DOHH2 (cell line): ENCODE measurements around the gene MTCL1.

Source experiments
- H3F3A ChIP-seq: fragments of 200-600 bp; sonication (generic), shearing (Covaris generic); 2 replicates; pipeline ENCODE4 v1.6.0; 2016; ENCODE audit warnings: antibody characterized with exemption, mild to moderate bottlenecking; ENCODE audit not compliant: control insufficient read depth, insufficient read depth
- H3K27ac ChIP-seq: fragments of 200-600 bp; sonication (generic); 2 replicates; pipeline ENCODE4 v1.5.1; 2014; ENCODE audit warnings: low read depth, mild to moderate bottlenecking, low read length, moderate library complexity
- H3K27me3 ChIP-seq: fragments of 200-600 bp; sonication (generic); 2 replicates; pipeline ENCODE4 v1.6.1; 2014; ENCODE audit warnings: mild to moderate bottlenecking, low read length, mixed read lengths; ENCODE audit not compliant: control insufficient read depth
- H3K36me3 ChIP-seq: fragments of 200-600 bp; sonication (generic); 2 replicates; pipeline ENCODE4 v1.6.1; 2014; ENCODE audit warnings: mild to moderate bottlenecking, low read length, moderate library complexity, mixed read lengths; ENCODE audit not compliant: control insufficient read depth
- H3K4me1 ChIP-seq: fragments of 200-600 bp; sonication (generic); 2 replicates; pipeline ENCODE4 v1.6.1; 2014; ENCODE audit warnings: mild to moderate bottlenecking, low read length, mixed read lengths; ENCODE audit not compliant: control insufficient read depth
- H3K4me2 ChIP-seq: fragments of 200-600 bp; sonication (generic); 2 replicates; pipeline ENCODE4 v1.6.0; 2014; ENCODE audit warnings: mild to moderate bottlenecking, low read length, moderate library complexity
- H3K4me3 ChIP-seq: fragments of 200-600 bp; sonication (generic); 2 replicates; pipeline ENCODE4 v1.5.1; 2014; ENCODE audit warnings: mild to moderate bottlenecking, low read length, mixed read lengths
- H3K79me2 ChIP-seq: fragments of 200-600 bp; sonication (generic); 2 replicates; pipeline ENCODE4 v1.6.1; 2014; ENCODE audit warnings: mild to moderate bottlenecking, low read length, mixed read lengths; ENCODE audit not compliant: control insufficient read depth
- H3K9me2 ChIP-seq: fragments of 200-600 bp; sonication (generic); replicated peaks from 2 replicates; pipeline ENCODE4 v1.6.1; 2014; ENCODE audit warnings: mild to moderate bottlenecking, low read length, mixed read lengths; ENCODE audit not compliant: control insufficient read depth
- H3K9me3 ChIP-seq: fragments of 200-600 bp; sonication (generic); 2 replicates; pipeline ENCODE4 v1.6.1; 2014; ENCODE audit warnings: antibody characterized with exemption, low read length, mixed read lengths; ENCODE audit not compliant: control insufficient read depth, insufficient read depth
- H4K20me1 ChIP-seq: fragments of 200-600 bp; sonication (generic); 2 replicates; pipeline ENCODE4 v1.6.0; 2014; ENCODE audit warnings: low read depth, mild to moderate bottlenecking, antibody characterized with exemption, low read length, moderate library complexity; ENCODE audit not compliant: control insufficient read depth, insufficient read depth
- EZH2phosphoT487 ChIP-seq: fragments of 200-600 bp; sonication (generic); IDR thresholded peaks from 2 replicates; pipeline ENCODE4 v1.6.1; 2017; ENCODE audit warnings: borderline replicate concordance, mild to moderate bottlenecking, antibody characterized with exemption, low read length, moderate library complexity, mixed read lengths
- TF ChIP-seq, protein P1 (sequence below): fragments of 200-600 bp; sonication (generic); IDR thresholded peaks from one replicate; pipeline ENCODE4 v1.5.1; 2014; ENCODE audit warnings: antibody characterized with exemption, mild to moderate bottlenecking, low read depth, low read length; ENCODE audit not compliant: poor library complexity, severe bottlenecking

Gene MTCL1

DNA sequence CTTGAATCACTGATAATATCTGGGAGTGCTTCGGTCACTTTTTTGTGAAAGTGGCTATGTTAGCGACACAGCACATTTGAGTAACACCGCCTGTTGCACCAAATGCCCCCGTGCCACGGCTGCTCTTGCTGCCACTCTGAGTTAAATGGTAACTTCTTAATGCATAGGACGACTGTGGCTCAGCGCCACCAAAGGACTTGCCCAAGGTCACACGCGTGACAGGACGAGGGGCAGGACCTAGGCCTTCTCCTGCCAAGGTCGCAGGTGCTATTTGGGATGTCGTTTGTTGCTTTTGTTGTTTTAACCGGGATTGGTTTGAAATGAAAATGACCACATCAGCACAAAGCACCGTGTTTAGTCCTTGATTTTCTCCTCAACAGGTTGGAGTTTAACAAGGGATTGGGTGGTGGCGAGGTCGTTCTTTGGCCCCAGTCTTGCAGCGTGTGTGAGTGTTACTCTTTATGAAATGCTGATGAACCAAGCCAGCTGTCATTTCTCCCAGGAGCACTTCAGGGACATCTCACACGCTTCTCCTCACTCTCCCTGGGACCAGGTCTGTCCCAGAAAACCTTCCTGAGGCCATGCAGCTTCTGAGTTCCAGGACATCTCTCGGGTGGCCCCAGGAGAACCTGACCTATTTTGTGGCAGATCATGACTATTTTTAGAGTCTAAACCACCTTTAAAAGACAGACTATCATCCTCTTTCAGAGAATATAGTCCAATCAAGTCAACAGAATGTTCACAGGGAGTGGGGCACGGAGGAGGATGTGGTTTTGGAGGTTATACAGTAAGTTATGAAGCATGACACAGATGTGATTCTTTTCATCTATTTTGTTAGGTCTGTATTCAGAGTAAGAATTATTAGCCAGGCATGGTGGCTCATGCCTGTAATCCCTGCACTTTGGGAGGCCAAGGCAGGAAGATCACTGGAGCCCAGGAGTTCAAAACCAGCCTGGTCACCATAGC lies 49.9 kb downstream of the MTCL1 start:
- peak overlapping the region; percentile 49 for H3K27ac ChIP-seq
- no peak for TF ChIP-seq EZH2phosphoT487
- TF ChIP-seq, protein P1, sequence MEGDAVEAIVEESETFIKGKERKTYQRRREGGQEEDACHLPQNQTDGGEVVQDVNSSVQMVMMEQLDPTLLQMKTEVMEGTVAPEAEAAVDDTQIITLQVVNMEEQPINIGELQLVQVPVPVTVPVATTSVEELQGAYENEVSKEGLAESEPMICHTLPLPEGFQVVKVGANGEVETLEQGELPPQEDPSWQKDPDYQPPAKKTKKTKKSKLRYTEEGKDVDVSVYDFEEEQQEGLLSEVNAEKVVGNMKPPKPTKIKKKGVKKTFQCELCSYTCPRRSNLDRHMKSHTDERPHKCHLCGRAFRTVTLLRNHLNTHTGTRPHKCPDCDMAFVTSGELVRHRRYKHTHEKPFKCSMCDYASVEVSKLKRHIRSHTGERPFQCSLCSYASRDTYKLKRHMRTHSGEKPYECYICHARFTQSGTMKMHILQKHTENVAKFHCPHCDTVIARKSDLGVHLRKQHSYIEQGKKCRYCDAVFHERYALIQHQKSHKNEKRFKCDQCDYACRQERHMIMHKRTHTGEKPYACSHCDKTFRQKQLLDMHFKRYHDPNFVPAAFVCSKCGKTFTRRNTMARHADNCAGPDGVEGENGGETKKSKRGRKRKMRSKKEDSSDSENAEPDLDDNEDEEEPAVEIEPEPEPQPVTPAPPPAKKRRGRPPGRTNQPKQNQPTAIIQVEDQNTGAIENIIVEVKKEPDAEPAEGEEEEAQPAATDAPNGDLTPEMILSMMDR: no peak
- H3K4me2 ChIP-seq: peak overlapping the region; percentile 69
- H3K9me3 ChIP-seq: peaks cover 4% of the 10 kb centered on the region; the same call in 1 of the 2 replicates
- no peaks in the 10 kb centered on the region for H3K79me2 ChIP-seq
- no peaks in the 10 kb centered on the region; the same call in 1 of the 2 replicates for H3K36me3 ChIP-seq
- no peaks in the 10 kb centered on the region for H3F3A ChIP-seq
- peaks cover 53% of the 10 kb centered on the region for H3K4me1 ChIP-seq
- H3K27me3 ChIP-seq: no peaks in the 10 kb centered on the region
- H4K20me1 ChIP-seq: no peaks in the 10 kb centered on the region
- no peaks in the 10 kb centered on the region for H3K9me2 ChIP-seq
- H3K4me3 ChIP-seq: peak overlapping the region; percentile 49

DNA sequence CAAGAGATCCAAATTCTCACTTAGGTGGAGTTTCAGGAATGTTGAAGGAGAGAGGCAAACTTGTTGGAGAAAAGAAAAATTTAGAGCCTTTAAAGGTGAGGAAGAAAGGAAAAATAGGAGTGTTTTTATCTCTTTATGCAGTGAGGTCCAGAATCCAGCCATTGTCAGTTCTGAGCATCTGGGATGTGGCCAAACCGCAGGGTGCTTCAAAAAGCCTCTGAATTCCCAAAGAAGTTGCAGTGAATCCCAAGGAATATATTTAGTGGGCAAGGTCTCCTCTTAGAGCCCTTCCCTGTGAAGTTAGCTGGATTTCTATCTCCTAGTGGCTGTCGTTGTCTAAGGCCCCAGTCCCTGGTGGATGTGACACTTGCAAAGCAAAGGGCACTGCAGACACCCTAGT lies 51.2 kb downstream of the MTCL1 start:
- Histone ChIP-seq H3K4me3 (no peak overlapping the region), H3K4me1 (peaks cover 44% of the 10 kb centered on the region), H3K79me2 (no peaks in the 10 kb centered on the region), H3K27ac (no peak overlapping the region), H3K4me2 (no peak overlapping the region; the same call in 1 of the 2 replicates), H4K20me1 (no peaks in the 10 kb centered on the region), H3K36me3 (peaks cover 3% of the 10 kb centered on the region; the same call in 1 of the 2 replicates), H3K9me3 (peaks cover 14% of the 10 kb centered on the region), H3F3A (no peaks in the 10 kb centered on the region), H3K27me3 (no peaks in the 10 kb centered on the region), H3K9me2 (no peaks in the 10 kb centered on the region)
- TF ChIP-seq EZH2phosphoT487: no peak
- TF ChIP-seq, protein P1: no peak

DNA sequence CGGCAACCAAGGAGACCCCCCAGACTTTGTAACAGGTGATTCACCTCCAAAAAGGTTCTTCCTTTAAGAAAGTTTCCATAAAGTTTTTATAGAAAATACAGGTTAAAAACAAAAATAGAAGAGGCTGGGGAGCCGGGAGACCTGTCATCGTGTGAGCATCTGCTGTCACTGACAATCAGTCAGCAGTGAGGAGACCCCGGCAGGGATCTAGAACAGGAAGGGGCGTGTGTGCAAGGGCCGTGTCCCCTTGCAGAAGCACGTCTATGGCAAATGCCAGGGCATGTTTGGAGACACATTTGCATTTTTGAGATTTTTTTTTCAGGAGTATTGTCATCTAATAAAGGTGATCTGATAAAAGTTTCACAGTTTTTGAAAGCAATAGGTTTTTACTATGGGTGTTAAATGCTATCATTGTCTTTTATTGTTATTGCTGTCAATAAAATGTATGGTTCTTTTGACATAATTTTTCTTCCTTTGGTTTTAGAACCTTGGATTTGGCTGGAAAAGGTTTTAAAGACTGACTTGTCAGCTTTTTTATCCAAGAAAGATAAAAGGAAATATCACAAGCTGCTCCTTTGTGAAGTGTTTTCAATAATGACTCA lies 52.1 kb downstream of the MTCL1 start:
- H3K4me2 ChIP-seq: no peak overlapping the region; the same call in 1 of the 2 replicates
- H3K9me2 ChIP-seq: no peaks in the 10 kb centered on the region
- no peak overlapping the region for H3K27ac ChIP-seq
- H3K27me3 ChIP-seq: no peaks in the 10 kb centered on the region
- no peak for TF ChIP-seq EZH2phosphoT487
- TF ChIP-seq, protein P1: no peak
- H3K4me1 ChIP-seq: peaks cover 44% of the 10 kb centered on the region
- H3K9me3 ChIP-seq: peaks cover 17% of the 10 kb centered on the region
- H3K4me3 ChIP-seq: no peak overlapping the region
- H3K79me2 ChIP-seq: no peaks in the 10 kb centered on the region
- peaks cover 7% of the 10 kb centered on the region; the same call in 1 of the 2 replicates for H3K36me3 ChIP-seq
- no peaks in the 10 kb centered on the region for H3F3A ChIP-seq
- H4K20me1 ChIP-seq: no peaks in the 10 kb centered on the region
